ENCODE measurements around the gene CRYBA1.

GRCh38 chr17:29247219-29247618, 560 bp downstream of the CRYBA1 start:
- TF ChIP-seq CTCF (IDR thresholded peaks at IDR 0.05; ENCODE audit: low read length) (no peak), EZH2 (optimal IDR thresholded peaks at IDR 0.05; ENCODE audit: low read depth, low read length) (no peak), EZH2phosphoT487 (IDR thresholded peaks at IDR 0.05; ENCODE audit: low read length) (no peak)
